Progenitor cell of endocrine pancreas (in vitro differentiated cells): ENCODE measurements around the gene ERG28. TPM values are rescaled to one million over a fixed set of nuclear protein-coding genes. Genes with fewer than 3 reads are reported as not detected.

Experiments used
- DNase-seq: peaks from one replicate; pipeline ENCODE4 v3.0.0; 2021; ENCODE audit warnings: low spot score; ENCODE audit not compliant: unreplicated experiment
- H3K27ac Mint-ChIP-seq: 2 replicates; pipeline ENCODE4 v1.8.0; 2021; ENCODE audit warnings: mild to moderate bottlenecking, moderate library complexity, mixed read lengths
- H3K27me3 Mint-ChIP-seq: 2 replicates; pipeline ENCODE4 v1.8.0; 2021; ENCODE audit warnings: mixed read lengths
- H3K36me3 Mint-ChIP-seq: 2 replicates; pipeline ENCODE4 v1.8.0; 2022; ENCODE audit warnings: mixed read lengths; ENCODE audit not compliant: insufficient read depth
- H3K4me1 Mint-ChIP-seq: 2 replicates; pipeline ENCODE4 v1.8.0; 2021; ENCODE audit warnings: low read depth, mixed read lengths
- H3K4me3 Mint-ChIP-seq: 2 replicates; pipeline ENCODE4 v1.8.0; 2021; ENCODE audit warnings: low read depth, mild to moderate bottlenecking, moderate library complexity, mixed read lengths
- H3K9me3 Mint-ChIP-seq: 2 replicates; pipeline ENCODE4 v1.8.0; 2021; ENCODE audit warnings: low read depth, mixed read lengths
- total RNA-seq: library from RNA; stranded (reverse); gene quantifications from 2 replicates; pipeline ENCODE4 v1.2.1, GENCODE V29; 2021
- TF ChIP-seq, protein P1 (sequence below): fragments of 200-600 bp; sonication (generic); IDR thresholded peaks from one replicate; pipeline ENCODE4 v1.5.0; 2021; ENCODE audit warnings: antibody characterized with exemption, mild to moderate bottlenecking; ENCODE audit not compliant: unreplicated experiment

ERG28 gene
- total RNA-seq, 1 donor from 2014 or later = 27.8 TPM

DNA sequence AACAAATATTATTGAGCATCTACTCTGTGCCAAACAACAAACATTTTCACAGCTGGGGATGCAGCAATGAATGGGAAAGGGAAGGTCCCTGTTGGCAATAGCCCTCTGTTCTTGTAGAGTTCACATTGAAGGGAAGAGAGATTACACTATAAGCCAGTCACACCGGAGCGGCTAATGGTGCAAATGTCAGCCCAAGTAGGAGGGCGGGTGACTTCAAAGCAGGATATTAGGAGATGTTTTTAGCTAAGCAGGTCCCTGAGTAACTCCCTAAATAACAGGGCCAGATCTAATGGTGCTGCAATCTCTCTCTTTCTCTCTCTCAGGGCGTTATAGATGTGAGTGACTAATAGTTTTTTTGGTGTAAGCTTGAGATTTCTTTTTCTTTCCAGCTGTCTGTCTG, 51.6 kb downstream of the ERG28 start:
- peaks cover 10% of the 10 kb centered on the region for H3K4me1 Mint-ChIP-seq
- peaks cover 29% of the 10 kb centered on the region for H3K27me3 Mint-ChIP-seq
- H3K27ac Mint-ChIP-seq = no peak overlapping the region
- H3K4me3 Mint-ChIP-seq = no peak overlapping the region
- TF ChIP-seq, protein P1, sequence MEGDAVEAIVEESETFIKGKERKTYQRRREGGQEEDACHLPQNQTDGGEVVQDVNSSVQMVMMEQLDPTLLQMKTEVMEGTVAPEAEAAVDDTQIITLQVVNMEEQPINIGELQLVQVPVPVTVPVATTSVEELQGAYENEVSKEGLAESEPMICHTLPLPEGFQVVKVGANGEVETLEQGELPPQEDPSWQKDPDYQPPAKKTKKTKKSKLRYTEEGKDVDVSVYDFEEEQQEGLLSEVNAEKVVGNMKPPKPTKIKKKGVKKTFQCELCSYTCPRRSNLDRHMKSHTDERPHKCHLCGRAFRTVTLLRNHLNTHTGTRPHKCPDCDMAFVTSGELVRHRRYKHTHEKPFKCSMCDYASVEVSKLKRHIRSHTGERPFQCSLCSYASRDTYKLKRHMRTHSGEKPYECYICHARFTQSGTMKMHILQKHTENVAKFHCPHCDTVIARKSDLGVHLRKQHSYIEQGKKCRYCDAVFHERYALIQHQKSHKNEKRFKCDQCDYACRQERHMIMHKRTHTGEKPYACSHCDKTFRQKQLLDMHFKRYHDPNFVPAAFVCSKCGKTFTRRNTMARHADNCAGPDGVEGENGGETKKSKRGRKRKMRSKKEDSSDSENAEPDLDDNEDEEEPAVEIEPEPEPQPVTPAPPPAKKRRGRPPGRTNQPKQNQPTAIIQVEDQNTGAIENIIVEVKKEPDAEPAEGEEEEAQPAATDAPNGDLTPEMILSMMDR = no peak
- H3K36me3 Mint-ChIP-seq = no peaks in the 10 kb centered on the region
- H3K9me3 Mint-ChIP-seq = peaks cover 4% of the 10 kb centered on the region
- DNase-seq = no peak

DNA sequence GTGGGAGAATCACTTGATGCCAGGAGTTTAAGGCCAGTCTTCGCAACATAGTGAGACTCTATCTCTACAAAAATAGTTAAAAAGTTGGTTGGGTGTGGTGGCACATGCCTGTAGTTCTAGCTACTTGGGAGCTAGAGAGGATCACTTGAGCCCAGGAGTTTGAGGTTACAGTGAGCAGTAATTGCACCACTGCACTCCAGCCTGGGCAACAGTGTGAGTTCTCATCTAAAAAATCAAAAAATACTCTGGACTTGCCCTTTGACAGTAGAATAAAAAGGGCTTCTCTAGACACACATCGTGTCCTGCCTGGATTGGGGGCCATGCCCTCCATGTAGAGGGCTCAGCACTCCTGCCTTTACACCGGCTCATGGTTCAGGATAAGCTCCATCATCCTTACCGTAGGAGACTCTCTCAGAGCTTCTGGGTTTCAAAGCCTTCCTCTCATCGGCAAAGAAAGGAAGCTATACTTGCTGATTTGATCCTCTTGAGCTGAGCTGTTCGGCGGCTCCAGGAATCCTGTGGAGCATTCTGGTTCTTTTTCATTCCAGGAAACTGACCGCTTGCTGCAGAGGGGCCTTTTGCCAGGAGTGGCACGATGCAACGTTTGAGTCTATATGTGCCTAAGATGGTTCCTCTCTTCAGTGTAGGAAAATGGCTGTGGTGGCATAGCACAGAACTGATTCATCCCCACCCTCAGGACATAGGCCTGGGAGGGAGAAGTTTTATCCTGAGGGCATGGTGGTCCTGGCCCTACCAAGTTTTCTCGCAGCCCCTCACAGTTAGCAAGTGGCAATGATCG, 52.6 kb downstream of the ERG28 start:
- Mint-ChIP-seq H3K9me3 (peaks cover 1% of the 10 kb centered on the region), H3K27me3 (peaks cover 34% of the 10 kb centered on the region), H3K4me3 (no peak overlapping the region), H3K4me1 (peaks cover 10% of the 10 kb centered on the region), H3K27ac (no peak overlapping the region), H3K36me3 (no peaks in the 10 kb centered on the region)
- TF ChIP-seq, protein P1 = no peak
- no peak for DNase-seq

DNA sequence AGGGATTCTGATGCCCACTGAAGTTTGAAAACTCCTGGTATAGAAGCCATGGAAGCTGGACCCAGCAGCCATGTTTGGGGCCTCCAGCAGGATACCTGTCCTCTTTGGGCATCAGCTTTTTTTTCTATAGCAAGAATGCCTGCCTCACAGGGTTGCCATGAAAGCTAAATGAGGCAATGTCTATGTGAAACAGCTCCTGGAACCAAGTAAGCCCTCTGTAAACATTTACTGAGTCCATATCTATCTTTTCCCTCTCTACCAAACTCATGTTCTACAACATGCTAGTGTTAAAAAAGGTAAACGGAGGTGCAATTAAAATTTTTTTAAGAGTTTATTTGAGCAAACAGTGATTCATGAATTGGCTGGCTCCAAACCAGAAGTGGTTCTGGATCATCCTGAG, 53.6 kb downstream of the ERG28 start:
- peaks cover 34% of the 10 kb centered on the region for H3K27me3 Mint-ChIP-seq

DNA sequence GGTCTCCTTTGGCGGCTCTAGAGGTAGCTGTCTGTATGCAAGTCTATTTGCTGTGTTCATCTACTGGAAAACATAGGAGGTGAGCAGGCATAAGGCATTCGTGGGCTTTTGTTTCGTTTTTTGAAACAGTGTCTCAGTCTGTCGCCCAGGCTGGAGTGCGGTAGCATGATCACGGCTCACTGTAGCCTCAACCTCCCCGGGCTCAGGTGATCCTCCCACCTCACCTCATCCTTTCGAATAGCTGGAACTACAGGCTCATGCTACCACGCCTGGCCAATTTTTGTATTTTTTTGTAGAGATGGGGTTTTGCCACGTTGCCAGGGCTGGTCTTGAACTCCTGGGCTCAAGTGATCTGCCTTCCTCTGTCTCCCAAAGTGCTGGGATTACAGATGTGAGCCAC, 54.8 kb downstream of the ERG28 start:
- TF ChIP-seq, protein P1 = no peak
- Mint-ChIP-seq H3K27me3 (peaks cover 33% of the 10 kb centered on the region), H3K4me3 (no peak overlapping the region), H3K27ac (no peak overlapping the region), H3K9me3 (no peaks in the 10 kb centered on the region), H3K4me1 (peaks cover 4% of the 10 kb centered on the region), H3K36me3 (no peaks in the 10 kb centered on the region)
- no peak for DNase-seq

More for the DNA sequence above, 53.6 kb downstream of the ERG28 start:
- H3K4me1 Mint-ChIP-seq = peaks cover 4% of the 10 kb centered on the region
- DNase-seq = no peak
- TF ChIP-seq, protein P1 = no peak
- no peaks in the 10 kb centered on the region for H3K9me3 Mint-ChIP-seq
- H3K27ac Mint-ChIP-seq = no peak overlapping the region
- no peaks in the 10 kb centered on the region for H3K36me3 Mint-ChIP-seq
- no peak overlapping the region for H3K4me3 Mint-ChIP-seq

DNA sequence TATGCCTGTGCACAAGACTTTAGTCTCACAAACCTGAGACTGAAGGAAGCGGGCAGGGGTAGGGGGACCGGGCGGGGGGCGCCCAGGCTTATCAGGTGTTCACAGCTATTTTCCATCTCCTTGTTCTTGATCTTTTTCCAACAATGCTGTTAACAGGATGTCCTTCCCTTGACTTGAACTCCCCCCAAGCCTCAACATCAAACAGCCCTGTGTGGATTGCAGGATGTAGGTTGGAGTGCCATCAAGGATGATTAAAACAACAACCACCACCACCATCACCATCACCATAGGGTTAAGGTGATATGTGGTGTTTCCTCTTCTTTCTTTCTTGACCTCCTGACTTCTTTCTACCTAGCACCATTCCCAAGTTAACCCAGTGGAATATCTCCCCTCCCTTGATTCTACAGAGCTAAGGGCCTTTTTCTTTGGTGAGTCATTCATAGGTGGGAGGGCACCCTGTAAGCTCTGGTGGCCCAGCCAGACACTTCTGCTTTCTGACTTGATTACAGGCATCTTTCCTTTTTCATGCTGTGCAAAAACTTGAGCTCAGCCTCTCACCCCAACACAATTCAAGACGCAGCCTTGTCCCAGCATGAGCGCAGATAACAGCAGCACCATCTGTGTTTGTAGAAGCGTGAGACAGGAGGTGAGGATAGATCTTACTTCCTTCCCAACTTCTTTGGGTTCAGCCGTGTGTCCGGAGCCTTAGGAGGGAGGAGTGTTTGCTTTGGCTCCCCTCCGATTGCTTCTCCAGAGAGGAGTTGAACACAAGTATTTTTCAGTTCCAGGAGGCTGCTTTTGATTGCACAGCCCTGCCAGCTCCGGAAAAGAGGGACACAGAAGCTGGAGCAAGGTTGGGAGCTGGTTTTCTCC, 55.5 kb downstream of the ERG28 start:
- Mint-ChIP-seq H3K27ac (no peak overlapping the region), H3K9me3 (no peaks in the 10 kb centered on the region), H3K4me3 (no peak overlapping the region), H3K4me1 (peaks cover 4% of the 10 kb centered on the region), H3K27me3 (peaks cover 28% of the 10 kb centered on the region), H3K36me3 (no peaks in the 10 kb centered on the region)
- no peak for DNase-seq
- TF ChIP-seq, protein P1 = no peak
